Brain pericyte (primary cell): Measurements from ENCODE around the gene APOL5.
"Not testable (repeated sequence)": the region's sequence is repeated elsewhere in the genome, so short reads cannot be mapped to it uniquely, and the experiment has no call there.

Experiments used
- DNase-seq: peaks from one replicate; pipeline ENCODE4 v3.0.0-alpha.2; 2012; ENCODE audit warnings: low read depth, low spot score

APOL5 gene

GRCh38 chr22:35711336-35711735, 6.3 kb upstream of the APOL5 start:
- DNase-seq: no peak

GRCh38 chr22:35712672-35713071, 5.0 kb upstream of the APOL5 start:
- no peak for DNase-seq

- no peak for DNase-seq
Observed at GRCh38 chr22:35719212-35719875, 1.7 kb downstream of the APOL5 start.

DNA sequence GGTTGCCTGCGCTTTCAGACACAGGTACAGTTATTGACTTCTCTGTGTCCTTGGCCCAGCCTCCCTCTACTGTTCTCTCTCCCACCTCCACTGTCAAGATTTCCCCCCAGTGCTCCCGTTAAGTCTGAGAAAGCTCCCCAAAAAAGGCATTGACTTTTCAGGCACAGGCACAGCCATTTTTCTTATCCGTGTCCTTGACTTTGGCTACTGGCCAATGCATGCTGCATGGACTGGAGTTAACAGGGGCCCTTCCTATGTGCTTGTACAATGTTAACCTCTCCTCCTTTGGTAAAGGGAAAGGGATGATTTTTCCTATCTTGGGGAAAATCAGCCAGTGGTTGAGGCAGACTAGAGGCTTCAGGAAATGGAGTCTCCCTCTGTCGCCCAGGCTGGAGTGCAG, 4.3 kb downstream of the APOL5 start:
- DNase-seq: no peak

DNA sequence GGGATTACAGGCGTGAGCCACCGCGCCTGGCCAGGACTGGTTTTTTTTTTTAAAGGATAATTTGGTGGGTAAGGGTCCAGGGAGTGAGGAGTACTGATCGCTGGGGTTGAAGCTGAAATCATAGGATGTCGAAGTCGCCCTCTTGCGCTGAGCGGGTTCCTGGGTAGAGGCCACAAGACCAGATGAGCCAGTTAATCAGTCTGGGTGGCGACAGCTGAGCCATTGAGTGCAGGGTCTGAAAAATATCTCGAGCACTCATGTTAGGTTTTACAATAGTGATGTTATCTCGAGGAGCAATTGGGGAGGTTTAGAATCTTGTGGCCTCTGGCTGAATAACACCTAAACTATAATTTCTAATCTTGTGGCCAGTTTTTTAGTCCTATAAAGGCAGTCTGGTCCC, 7.8 kb downstream of the APOL5 start:
- no peak for DNase-seq

DNA sequence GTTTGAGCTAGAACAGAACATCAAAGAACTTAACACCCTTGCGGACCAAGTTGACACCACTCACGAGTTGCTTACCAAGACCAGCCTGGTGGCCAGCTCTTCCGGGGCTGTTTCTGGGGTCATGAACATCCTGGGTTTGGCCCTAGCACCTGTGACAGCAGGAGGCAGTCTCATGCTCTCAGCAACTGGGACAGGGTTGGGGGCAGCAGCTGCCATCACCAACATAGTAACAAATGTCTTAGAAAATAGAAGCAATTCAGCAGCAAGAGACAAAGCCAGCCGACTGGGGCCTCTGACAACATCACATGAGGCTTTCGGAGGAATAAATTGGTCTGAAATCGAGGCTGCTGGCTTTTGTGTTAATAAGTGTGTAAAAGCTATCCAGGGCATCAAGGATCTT, 8.7 kb downstream of the APOL5 start:
- DNase-seq: no peak

- no peak for DNase-seq
Observed at GRCh38 chr22:35726933-35727332, 9.3 kb downstream of the APOL5 start.

DNA sequence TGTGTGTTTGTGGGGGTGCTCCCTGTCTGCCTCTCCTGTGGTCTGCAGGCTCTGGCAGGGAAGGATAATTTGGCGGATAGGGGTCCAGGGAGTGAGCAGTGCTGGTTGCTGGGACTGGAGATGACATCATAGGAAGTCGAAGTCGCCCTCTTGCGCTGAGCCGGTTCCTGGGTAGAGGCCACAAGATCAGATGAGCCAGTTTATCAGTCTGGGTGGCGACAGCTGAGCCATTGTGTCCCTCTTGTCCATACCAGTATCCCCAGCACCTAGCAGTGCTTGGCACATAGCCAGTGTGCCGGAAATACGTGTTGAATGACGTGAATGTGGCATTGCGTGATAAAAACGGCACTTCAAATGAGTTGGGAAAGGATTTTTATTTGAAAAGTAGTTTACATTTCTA, 9.8 kb downstream of the APOL5 start:
- DNase-seq: no peak

DNA sequence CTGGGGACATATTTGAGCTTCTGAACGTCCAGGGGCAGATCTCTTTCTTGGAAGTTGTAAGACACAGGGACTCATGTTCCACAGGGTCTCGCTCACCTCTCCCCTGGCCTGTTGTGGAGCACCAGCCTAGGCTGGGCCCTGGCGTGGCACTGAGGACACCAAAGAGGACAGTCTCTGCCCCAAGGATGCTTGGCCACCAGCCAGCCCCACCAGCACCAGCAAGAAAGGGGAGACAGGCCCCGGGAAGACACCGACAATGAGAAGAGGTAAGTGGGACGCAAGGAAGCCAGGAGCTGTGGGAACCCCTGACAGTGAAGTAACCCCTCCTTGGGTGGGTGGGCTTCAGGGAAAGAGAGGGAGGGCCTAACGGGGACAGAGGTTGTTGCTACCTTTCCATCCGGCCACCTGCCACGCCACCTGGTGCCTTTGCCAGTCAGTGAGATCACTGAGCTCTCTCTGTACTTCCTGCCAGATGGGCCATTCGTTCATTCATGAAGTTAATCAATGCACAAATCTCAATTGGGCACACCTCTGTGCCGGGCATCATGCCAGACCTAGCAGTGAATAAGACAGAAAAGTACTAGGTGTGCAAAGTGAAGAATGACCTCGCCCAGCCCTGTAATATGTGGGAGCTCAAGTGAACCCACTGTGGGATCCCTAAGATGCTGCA, 11.1 kb downstream of the APOL5 start:
- DNase-seq: no peak

GRCh38 chr22:35729309-35729698, 11.6 kb downstream of the APOL5 start:
- no peak for DNase-seq

GRCh38 chr22:35731321-35731720, 13.6 kb downstream of the APOL5 start:
- DNase-seq: no peak

DNA sequence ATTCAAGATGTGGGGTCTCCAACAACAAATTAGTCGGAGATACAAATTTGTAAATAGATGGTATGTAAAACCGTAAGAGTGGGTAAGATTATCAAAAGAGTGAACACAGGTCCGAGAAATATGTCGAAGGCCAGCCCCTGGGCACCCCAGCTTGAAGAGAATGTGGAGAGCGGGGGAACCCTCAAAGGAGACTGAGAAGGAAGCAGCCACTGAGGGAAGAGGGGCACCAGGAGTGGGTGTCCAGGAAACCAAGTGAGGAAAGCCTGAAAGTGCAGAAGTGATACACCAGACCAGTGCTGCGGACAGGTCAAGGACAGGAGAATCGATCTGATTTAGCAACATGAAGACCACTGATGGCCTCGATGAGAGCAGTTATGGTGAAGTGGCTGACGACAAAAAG, 14.4 kb downstream of the APOL5 start:
- DNase-seq: no peak

DNA sequence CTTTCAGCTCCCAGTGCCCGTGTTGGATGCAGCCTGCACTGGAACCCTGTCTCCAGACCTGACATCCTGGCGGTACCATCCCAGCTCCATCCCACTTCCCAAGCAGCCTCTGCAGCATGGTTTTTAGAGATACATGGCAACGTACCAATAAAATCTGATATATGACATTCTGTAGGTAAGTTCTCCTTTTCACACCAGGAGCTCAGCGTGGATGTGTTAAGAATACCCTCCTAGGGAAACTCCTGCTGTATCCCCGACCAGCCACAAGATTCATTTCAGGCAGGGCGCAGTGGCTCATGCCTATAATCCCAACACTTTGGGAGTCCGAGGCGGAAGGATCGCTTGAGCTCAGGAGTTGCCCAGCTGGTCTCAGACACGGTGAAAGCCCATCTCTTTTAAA, 15.4 kb downstream of the APOL5 start:
- DNase-seq: no peak

GRCh38 chr22:35733791-35734516, 16.3 kb downstream of the APOL5 start:
- DNase-seq: no peak

DNA sequence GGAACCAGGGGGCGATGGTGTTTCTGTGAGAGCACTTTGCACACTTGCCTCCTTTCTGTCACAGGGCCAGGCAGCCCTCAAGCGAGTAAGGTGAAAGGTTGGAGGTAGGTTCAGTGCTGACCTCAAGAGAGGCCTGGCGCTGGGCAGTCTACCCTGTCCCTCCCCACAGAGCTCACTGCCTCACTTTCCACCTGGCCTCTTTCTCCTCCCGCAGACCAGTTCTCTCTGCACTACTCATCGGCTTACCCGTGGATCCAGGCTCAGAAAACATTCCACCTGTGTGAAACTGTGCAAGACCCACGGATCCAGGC, 16.8 kb downstream of the APOL5 start:
- no peak for DNase-seq

GRCh38 chr22:35735542-35735941, 17.9 kb downstream of the APOL5 start:
- DNase-seq: no peak

- DNase-seq: no peak
Observed at GRCh38 chr22:35736166-35736565, 18.5 kb downstream of the APOL5 start.

- no peak for DNase-seq
Observed at GRCh38 chr22:35736701-35737100, 19.0 kb downstream of the APOL5 start.

- DNase-seq: not testable (repeated sequence)
Observed at GRCh38 chr22:35737886-35738285, 20.2 kb downstream of the APOL5 start.

GRCh38 chr22:35739076-35739930, 21.6 kb downstream of the APOL5 start:
- DNase-seq: no peak

DNA sequence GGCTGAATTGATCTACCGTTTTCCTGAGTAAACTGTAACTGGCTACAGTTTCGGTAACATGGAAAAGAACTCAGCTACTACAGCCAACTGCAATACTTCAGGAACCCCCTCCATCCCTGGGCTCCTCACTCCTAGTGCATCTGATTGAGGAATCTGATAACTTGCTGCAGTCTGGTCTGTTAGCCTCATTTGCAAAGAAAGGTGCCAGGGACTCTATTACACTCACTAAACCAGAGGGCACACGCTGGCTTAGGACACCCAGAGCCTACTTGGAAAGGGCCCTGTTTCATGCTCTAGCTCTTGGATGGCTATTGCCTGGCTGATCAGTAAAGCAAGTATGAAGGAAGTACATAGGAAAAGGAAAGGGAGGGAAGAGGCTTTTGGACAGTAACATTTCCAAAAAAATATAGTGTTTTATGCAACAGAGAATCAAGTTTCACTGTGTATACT, 22.3 kb downstream of the APOL5 start:
- DNase-seq: no peak

- no peak for DNase-seq
Observed at GRCh38 chr22:35740616-35741015, 22.9 kb downstream of the APOL5 start.
